NOMO-1 treated with DMSO at 0.1 percent for 48 hours (cell line): ENCODE data around the gene KRTAP10-11.
"Not testable (repeated sequence)": the region's sequence is repeated elsewhere in the genome, so short reads cannot be mapped to it uniquely, and the experiment has no call there.

Source experiments
- DNase-seq: peaks from one replicate; lab custom pipeline; 2025; ENCODE audit not compliant: unreplicated experiment; lab: John Stamatoyannopoulos, UW

The KRTAP10-11 gene

DNA sequence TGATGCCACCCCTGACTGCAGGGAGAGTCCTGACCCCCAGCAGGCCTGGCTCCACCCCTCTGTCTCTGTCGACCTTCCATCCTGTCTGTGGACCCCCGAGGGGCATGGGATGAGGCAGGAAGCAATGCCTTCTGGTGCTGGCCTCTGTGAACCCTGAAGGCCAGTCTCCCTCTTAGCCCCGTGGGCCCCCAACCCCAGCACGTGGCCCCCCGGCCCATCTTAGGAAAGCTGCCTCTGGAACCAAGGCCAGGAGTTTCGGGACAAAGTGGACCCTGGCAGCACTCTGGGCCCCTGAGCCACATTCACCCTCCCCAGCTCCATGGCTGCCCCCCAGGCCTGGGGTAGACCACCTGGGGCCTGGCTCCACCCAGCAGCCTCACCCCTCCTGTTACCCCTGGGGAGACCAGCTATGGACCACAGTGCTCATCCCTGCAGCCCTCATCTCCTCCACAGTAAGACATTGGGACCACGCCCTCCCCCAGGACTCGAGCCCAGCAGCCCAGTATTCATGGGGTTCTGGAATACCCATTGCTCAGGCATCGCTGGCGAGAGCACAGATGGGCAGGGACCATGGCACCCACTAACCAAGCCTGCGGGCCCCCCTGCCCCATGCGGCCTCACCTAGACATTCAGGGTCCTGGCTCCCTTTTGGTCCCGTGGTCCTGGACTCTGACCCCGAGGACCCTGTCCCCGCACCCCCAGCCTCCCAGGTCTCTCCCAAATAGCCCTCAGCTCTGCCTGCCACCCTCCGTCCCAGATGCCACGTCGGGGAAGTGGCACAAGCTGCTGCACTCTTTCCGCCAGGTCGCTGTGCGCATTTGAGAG is 7.5 kb upstream of the KRTAP10-11 start:
- DNase-seq: not testable (repeated sequence)

DNA sequence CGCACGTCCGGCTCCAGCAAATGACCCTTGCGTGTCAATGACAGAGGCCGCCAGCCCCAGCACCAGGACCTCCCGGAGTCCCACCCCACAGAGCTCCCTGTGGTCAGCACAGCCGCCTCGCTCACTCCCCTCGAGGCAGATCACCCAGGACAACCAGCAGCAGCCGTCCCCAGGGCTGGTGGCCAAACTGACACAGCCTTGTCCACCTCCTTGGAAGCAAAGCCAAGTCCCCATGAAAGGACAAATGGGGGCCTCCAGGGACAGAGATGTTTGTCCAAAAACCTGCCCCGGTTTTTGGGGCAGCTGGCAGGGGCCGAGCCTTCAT is 6.9 kb upstream of the KRTAP10-11 start:
- DNase-seq: no peak

DNA sequence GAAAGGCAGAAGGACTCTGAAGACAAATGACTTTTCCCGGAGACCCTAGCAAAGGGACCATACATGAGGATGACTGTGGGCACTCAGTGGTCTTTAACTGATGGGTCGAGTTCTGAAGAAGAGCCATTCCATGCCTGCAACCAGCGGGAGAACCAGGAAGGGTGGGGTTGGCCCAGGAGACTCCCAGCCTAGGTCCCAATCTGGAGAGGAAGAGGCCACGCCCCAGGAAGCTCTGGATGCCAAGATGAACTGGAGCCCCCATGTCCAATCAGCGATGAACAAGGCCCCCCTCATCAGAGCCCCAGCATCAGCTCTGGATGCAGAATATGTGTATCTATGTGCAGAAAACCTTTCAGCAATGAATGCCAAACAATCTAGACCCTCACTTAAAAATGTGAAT is 5.5 kb upstream of the KRTAP10-11 start:
- DNase-seq: no peak

- DNase-seq: no peak
Measured at GRCh38 chr21:44643741-44644310, 2.4 kb upstream of the KRTAP10-11 start.

DNA sequence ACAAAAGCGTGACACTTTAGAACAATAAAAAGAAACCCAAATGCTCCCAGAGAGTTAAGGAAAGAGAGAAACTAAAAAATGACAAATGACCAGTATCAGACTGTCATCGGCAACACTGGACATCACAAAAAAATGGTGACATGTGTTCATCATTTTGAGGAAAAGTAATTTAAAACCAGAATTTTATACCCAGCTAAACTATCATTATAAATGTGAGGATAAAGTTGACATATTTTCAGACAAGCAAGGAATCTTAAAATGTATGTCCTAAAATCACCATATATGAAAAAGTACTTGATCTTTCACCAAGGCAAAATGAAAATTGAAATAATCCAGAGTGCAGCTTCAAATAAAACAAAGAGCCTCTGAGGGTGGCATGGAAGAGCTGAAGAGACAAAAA is 1.3 kb upstream of the KRTAP10-11 start:
- DNase-seq: no peak

- no peak for DNase-seq
Measured at GRCh38 chr21:44647222-44647552, 973 bp downstream of the KRTAP10-11 start.

DNA sequence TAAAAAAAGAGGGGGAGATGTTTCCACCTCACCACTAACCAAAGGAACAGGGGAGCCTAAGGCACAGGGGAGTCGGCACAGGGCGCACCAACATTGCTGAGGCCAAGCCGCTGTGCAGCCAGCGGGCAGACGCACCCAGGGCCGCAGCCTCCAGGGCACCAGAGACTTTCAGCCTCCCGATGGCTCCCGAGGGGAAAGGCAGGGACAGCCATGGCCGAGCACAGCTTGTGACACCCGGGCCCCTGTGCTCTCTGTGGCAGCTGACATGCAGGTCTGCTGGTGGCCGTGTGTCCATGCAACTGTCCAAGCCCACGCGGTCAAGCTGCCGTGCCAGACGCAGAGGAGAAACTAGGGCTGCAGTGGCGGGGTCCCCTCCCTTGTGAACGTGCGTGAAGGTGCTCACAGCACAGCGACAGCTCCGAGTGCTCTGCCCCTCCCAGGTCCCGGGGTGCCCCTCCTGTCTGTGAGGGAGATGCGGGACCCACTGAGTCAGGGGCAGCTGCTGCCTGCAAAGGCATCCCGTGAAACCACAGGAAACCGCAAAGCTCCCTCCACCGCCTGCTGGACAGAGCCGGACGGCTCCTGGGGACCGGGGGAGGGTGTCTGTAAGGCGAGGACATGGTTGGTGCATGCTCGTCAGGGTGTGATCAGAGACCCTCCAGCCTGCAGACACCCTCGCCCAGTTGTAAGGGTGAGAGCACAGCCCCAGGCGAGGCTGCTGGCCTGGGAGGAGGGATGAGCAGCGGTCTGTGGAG is 2.5 kb downstream of the KRTAP10-11 start:
- no peak for DNase-seq

DNA sequence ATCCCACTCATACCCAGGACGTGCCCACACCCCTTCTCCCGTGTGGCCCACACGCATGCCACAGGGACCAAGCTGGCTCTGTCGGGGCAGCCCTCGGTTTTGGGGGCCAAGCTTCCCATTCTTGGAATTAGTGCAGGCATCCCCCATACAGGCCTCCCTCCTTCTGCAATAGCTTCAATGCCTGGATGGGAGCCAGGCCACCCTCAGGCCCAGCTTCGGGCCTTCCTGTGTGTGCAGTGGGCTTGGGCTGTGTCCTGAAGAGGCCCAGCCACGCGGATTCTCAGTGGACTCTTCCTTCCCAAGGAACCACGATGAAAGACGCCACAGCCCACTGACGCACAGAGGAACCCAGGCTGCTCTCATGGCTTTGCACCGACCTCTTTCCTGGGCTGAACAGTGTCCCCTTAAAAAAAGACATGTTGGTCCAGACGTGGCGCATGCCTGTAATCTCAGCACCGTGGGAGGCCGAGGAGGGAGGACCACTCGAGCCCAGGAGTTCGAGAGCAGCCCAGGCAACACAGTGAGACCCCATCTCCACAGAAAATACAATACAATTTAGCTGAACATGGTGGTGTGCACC is 3.4 kb downstream of the KRTAP10-11 start:
- no peak for DNase-seq

DNA sequence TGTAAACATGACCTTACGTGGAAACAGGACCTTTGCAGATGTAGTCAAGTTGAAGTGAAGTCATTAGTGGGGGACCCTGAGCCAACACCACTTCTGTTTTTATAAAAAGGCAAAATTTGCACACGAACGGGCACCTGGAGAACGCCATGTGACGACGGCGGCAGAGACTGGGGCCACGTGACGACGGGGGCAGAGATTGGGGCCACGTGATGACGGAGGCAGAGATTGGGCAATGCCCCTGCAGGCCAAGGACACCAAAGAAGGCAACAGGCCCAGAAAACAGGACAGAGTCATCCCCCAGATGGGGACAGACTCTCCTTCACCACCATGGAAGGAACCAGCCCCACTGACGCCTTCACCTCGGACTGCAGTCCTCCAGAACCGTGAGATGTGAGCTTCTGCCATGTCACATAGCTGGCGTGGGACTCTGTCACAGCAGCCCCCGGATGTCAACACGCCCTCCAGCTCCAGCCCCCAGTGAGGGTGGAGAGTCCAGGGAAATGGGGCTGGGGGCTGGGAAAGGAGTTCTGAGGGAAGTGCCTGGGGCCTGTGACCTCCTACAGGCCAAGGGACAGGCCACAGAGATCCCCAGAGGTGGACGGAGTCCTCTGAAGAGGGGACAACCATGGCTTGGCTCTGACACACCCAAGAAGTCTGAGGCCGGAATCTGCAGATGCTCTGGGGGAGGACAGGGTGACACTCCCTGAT is 4.2 kb downstream of the KRTAP10-11 start:
- no peak for DNase-seq

GRCh38 chr21:44650973-44651675 is 4.9 kb downstream of the KRTAP10-11 start:
- no peak for DNase-seq

GRCh38 chr21:44653123-44653522 is 6.9 kb downstream of the KRTAP10-11 start:
- DNase-seq: no peak

DNA sequence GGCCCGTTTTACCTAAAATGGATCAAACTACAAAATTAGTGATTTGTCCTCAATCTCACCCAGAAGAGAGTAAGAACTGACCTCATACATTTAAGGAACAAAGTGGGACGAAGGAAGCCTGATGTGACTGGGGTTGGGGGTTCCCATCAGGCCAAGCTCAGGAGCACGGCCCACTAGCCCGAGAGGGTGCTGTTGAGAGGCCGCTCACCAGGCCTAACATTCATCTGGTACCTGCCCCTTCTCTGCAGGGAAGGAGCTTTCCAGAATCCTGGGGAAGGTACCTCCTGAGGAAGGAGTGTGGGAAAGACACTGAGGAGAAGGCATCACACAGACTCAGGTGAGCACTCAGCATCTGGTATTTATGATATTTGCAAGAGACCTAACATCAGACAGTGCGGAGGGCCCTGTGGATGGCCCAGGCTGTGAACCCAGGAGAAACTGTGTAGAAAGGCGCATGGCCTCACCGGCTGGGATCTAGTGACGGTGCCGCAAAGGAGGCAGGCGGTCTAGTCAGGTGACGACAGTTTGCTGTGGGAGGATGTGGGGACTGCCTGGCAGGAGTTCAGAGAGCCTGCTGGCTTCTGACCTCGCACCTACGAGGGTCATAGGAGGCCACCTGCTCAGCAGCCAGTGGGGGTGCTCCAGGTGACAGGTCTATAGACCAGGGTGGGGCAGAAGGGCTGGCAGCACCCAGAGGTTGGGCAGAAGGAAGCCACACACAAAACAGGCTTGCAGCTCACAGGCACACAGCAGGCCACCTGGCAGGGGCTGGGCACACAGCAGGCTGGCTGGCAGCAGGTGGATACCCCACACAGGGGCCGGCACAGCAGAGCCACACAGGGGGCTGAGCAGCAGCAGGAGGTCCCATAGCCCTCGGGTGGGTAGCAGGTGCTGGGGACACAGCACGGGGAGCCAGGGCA is 7.7 kb downstream of the KRTAP10-11 start:
- DNase-seq: no peak

GRCh38 chr21:44654576-44655175 is 8.5 kb downstream of the KRTAP10-11 start, which contains the start of gene KRTAP12-4:
Gene KRTAP12-4 (minus strand): TSS chr21:44654659. CDS start chr21:44654614, 45 bp downstream.
- no peak for DNase-seq

- DNase-seq: no peak
Measured at GRCh38 chr21:44656868-44657267, 10.7 kb downstream of the KRTAP10-11 start.

DNA sequence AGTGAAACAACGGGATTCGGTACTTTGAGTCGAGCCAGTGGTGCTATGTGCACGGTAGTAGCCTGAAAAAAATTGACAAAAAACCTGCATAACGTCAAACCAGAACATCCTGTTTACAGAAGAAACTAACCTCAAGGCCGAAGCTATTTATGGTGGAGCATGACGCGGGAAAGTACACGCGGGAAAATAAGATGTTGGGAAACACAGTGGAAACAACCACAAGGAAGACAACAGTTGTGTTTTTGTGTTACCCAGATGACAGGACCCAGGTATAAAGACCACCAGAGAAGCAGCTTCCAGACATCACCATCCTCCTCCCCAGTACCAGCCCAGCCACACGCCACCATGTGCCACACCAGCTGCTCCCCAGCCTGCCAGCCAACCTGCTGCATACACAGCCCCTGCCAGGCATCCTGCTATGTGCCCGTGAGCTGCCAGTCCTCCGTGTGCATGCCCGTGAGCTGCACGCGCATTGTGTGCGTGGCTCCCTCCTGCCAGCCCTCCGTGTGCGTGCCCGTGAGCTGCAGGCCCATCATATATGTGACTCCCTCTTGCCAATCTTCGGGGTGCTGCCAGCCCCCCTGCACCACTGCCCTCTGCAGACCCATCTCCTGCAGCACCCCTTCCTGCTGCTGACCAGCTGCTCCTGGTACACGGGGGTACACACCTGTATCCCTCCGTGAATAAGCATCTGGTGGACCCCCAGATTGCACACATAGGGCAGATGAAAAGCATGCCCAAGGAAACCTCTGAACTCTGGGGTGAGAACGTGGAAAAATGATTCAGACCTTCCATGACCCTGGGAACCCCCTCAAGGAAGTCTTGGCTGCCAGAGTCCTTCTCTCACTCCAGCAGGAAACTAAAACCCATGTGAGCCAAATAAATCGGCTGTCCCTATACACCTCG is 11.7 kb downstream of the KRTAP10-11 start, which contains the start of gene KRTAP12-3:
TSS of gene KRTAP12-3 (plus strand) at position 298 of the 906 bp plus-strand sequence. CDS start at position 346, 48 bp downstream.
- no peak for DNase-seq

GRCh38 chr21:44658541-44658910 is 12.3 kb downstream of the KRTAP10-11 start:
- DNase-seq: no peak

DNA sequence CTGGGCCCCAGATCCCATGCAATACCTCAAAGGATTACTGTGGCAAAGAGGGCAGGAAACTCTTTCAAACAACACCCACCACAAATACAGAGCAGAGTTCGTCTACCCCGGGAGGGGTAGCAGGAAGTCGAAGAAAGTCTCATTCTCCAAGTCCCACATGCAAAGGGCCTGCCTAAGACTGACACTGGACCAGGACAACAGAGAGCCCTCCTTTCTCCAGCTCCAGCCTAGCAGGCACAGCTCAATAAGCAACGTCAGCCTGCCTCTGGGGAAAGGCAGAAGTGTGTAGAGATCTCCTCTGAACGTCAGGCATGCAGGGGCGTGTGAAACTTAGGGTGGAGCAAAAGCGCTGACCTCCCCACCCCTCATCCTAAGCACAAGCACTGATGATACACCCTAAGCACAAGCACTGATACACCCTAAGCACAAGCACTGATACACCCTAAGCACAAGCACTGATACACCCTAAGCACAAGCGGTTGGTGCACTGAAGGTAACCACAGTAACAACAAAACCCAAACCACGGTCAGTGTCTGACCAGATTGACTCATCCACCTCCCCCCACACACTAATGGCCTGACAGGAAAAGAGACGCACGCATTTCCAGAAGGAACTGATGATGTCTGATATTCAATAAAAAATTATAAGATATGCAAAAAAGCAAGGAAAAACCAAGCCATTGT is 12.8 kb downstream of the KRTAP10-11 start:
- peak; percentile 14 for DNase-seq
